RPMI8226 (cell line): ENCODE data around the gene TMC2.

ENCODE experiments used
- DNase-seq: peaks from one replicate; pipeline ENCODE4 v3.0.0-alpha.2; 2015

TMC2 gene

GRCh38 chr20:2578475-2579192 lies 42.3 kb downstream of the TMC2 start:
- peak; percentile 77 for DNase-seq

GRCh38 chr20:2585811-2586210 lies 49.4 kb downstream of the TMC2 start:
- DNase-seq, result no peak

GRCh38 chr20:2593756-2594155 lies 57.4 kb downstream of the TMC2 start:
- no peak for DNase-seq

- DNase-seq, result no peak
Observed at GRCh38 chr20:2595076-2595475, 58.7 kb downstream of the TMC2 start.

GRCh38 chr20:2596673-2597279 lies 60.4 kb downstream of the TMC2 start:
- no peak for DNase-seq

- no peak for DNase-seq
Observed at GRCh38 chr20:2599288-2600006, 63.1 kb downstream of the TMC2 start.

- DNase-seq, result peak; percentile 54
Observed at GRCh38 chr20:2602046-2602735, 65.8 kb downstream of the TMC2 start.

- DNase-seq, result no peak
Observed at GRCh38 chr20:2602746-2603145, 66.4 kb downstream of the TMC2 start.

- no peak for DNase-seq
Observed at GRCh38 chr20:2603816-2604505, 67.6 kb downstream of the TMC2 start.

GRCh38 chr20:2604506-2604835 lies 68.1 kb downstream of the TMC2 start:
- no peak for DNase-seq

- no peak for DNase-seq
Observed at GRCh38 chr20:2606507-2607006, 70.2 kb downstream of the TMC2 start.

GRCh38 chr20:2610326-2610725 lies 74.0 kb downstream of the TMC2 start:
- DNase-seq, result no peak

GRCh38 chr20:2610941-2611720 lies 74.8 kb downstream of the TMC2 start:
- DNase-seq, result no peak

- no peak for DNase-seq
Observed at GRCh38 chr20:2612073-2612472, 75.7 kb downstream of the TMC2 start.

GRCh38 chr20:2616634-2617033 lies 80.3 kb downstream of the TMC2 start:
- DNase-seq, result no peak

- DNase-seq, result peak; percentile 76
Observed at GRCh38 chr20:2617099-2617714, 80.8 kb downstream of the TMC2 start.

- no peak for DNase-seq
Observed at GRCh38 chr20:2618815-2619214, 82.4 kb downstream of the TMC2 start.

GRCh38 chr20:2619337-2619736 lies 83.0 kb downstream of the TMC2 start:
- no peak for DNase-seq

- no peak for DNase-seq
Observed at GRCh38 chr20:2619961-2620595, 83.7 kb downstream of the TMC2 start.

GRCh38 chr20:2624190-2624589 lies 87.8 kb downstream of the TMC2 start:
- DNase-seq, result no peak

- DNase-seq, result no peak
Observed at GRCh38 chr20:2625062-2625461, 88.7 kb downstream of the TMC2 start.
